Right lung (tissue), 5 donors: Measurements from ENCODE around the gene FN3K. TPM values are rescaled to one million over a fixed set of nuclear protein-coding genes. Genes with fewer than 3 reads are reported as not detected.

Source experiments
- DNase-seq, 2 donors: peaks; one replicate each; pipeline ENCODE4 v3.0.0-alpha.2; 2013
- polyA plus RNA-seq, 5 donors: library from polyadenylated mRNA; unstranded; fragments of 120-200 nt; gene quantifications; one replicate each; pipeline versions ENCODE4 v1.2.1 to v1.2.3, GENCODE V29; 2013; ENCODE audit warnings: inconsistent platforms in 1 of 5, low replicate concordance in 1 of 5; ENCODE audit not compliant: insufficient read length in 5 of 5, insufficient read depth in 1 of 5

The FN3K gene
- polyA plus RNA-seq, 5 donors: 9.7 to 21.7 (median 19.2) TPM

- DNase-seq: no peak
These were observed 33.0 kb upstream of the FN3K start for GRCh38 chr17:82702231-82702927.

- no peak for DNase-seq
These were observed 32.2 kb upstream of the FN3K start for GRCh38 chr17:82703036-82703745.

GRCh38 chr17:82703935-82704865 lies 31.2 kb upstream of the FN3K start:
- DNase-seq: no peak

- DNase-seq: no peak
These were observed 30.5 kb upstream of the FN3K start for GRCh38 chr17:82704886-82705285.

GRCh38 chr17:82705756-82706155 lies 29.7 kb upstream of the FN3K start:
- no peak for DNase-seq

- no peak for DNase-seq
These were observed 26.3 kb upstream of the FN3K start for GRCh38 chr17:82709024-82709675.

- DNase-seq: no peak
These were observed 25.5 kb upstream of the FN3K start for GRCh38 chr17:82709676-82710498.

- no peak for DNase-seq
These were observed 24.7 kb upstream of the FN3K start for GRCh38 chr17:82710499-82711232.

GRCh38 chr17:82713071-82713723 lies 22.2 kb upstream of the FN3K start:
- no peak for DNase-seq

- peak; percentile 95 for DNase-seq
These were observed 19.0 kb upstream of the FN3K start, which contains the start of gene FN3KRP for GRCh38 chr17:82716203-82717010. FN3KRP (plus strand) TSS chr17:82716706; CDS start chr17:82716756, 50 bp downstream.

GRCh38 chr17:82718986-82719685 lies 16.3 kb upstream of the FN3K start:
- DNase-seq: no peak

- DNase-seq: no peak
These were observed 15.2 kb upstream of the FN3K start for GRCh38 chr17:82720204-82720603.

- no peak for DNase-seq
These were observed 12.9 kb upstream of the FN3K start for GRCh38 chr17:82722341-82723013.

GRCh38 chr17:82723169-82723807 lies 12.1 kb upstream of the FN3K start:
- no peak for DNase-seq

- DNase-seq: no peak
These were observed 9.0 kb upstream of the FN3K start for GRCh38 chr17:82726427-82726826.

GRCh38 chr17:82729479-82730260 lies 5.7 kb upstream of the FN3K start:
- no peak for DNase-seq
